ENCODE results near the gene BAIAP2. TPM values are rescaled to one million over a fixed set of nuclear protein-coding genes. Genes with fewer than 3 reads are reported as not detected.

The BAIAP2 gene
- total RNA-seq, 1 experiment from 2014 or later, result 15.2 TPM

GRCh38 chr17:81085420-81085911 is 50.5 kb downstream of the BAIAP2 start:
- no peak for DNase-seq (ENCODE audit: low read depth)

- DNase-seq (ENCODE audit: low read depth), result no peak
Measured at GRCh38 chr17:81086789-81087551, 52.0 kb downstream of the BAIAP2 start.

GRCh38 chr17:81090361-81091136 is 55.6 kb downstream of the BAIAP2 start:
- peak; percentile 51 for DNase-seq (ENCODE audit: low read depth)

DNA sequence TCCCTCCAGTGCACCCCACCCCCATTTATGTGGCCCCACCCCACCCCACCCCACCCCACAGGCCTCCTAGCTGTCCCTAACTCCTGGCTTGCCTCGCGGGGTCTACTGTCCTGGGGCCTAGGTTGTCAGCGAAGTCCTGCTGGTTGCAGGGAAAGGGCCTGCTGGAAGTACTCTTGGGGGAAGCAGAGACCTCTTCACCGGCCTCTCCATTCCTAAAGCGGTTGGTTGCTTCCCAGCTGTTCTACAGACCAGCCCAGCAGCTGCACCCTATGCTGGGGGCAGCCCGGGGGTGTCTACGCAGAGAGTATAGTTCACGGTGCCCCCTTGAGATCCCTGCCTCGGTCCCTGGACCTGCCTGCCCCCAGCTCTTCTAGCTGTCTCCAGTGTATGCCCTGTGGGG is 56.2 kb downstream of the BAIAP2 start:
- DNase-seq (ENCODE audit: low read depth), result no peak

GRCh38 chr17:81091774-81092517 is 57.0 kb downstream of the BAIAP2 start:
- no peak for DNase-seq (ENCODE audit: low read depth)

- DNase-seq (ENCODE audit: low read depth), result no peak
Measured at GRCh38 chr17:81092518-81093095, 57.7 kb downstream of the BAIAP2 start.

DNA sequence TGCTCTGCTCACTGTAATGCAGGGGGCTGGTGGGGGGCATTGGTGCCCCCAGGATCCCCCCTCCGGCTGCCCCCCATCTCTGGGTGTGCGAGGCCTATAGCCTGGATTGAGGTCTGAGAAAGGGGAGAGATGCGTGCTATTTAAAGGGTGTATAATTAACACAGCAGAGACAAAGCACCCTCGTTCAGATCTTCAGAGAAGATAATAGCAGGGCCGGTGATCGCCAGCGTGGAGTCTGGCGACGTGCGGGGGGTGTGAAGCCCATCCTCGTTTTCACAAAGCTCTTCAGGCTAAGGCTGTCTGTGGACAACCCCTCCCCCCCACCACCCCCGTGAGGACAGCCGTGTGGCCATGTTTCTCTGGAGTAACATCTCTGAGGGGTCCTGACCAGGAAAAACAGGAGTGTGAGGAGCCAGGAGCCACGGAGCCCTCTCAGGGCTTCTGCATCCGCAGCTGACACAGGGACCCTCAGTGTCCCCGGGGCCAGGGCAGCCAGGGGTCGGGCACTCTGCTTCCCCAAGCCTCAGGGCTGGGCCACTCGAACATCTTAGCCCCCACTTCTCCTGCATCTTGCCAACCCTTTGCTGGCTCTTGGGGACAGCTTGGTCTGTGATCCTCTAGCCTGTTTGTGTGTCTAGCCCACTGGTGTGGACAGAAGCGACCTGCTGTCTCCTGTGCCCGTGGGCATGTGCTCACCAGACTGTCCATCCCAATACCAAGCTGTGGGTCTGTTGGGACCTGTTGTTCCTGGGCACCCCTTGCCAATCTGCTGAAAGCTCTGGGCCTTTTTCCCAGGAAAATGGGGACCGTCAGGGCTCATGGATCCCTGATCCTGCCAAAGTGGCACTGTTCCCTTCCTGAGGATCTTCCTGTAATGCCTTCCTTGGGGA is 58.9 kb downstream of the BAIAP2 start:
- DNase-seq (ENCODE audit: low read depth), result no peak

DNA sequence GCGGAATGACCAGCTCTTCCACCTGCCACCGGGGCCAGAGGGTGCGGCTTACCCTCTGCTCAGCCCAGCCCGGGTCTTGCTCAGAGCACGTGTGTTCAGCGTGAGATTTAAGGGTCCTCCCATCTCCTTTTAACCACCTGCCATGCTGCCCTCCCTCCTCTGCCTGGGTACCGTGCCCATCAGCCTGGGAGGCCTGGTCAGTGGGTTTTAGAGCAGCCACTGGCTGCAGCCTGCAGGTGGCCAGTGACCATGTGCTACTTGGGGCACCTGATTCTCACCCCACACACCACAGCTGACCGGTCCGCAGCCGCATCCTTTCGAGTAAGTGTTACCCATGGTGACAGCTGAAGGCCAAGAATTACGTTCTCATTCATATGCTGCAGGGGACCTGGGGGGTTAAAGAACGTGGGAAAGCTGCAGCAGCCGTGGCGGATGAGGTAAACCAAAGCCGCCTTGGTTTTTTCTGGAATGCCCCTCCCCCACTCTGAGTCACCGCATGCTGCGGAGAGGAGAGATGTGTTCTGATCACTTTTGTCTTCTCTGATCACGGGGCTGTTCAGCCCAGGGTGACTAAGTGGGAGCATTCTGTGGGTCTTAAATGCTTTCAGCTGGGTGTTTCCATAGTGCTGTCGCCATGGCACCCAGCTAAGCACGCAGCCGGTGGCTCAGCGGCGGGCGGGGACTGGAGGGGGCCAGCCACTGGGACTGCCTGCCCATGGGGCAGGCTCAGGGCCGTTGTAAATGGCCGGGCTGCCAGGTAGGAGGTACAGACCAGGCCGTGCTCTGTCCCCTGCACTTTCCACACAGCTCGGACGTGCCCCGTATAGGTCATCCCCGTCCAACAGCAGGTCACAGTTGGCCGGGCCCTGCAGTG is 59.8 kb downstream of the BAIAP2 start:
- DNase-seq (ENCODE audit: low read depth), result peak; percentile 100

- peak; percentile 87 for DNase-seq (ENCODE audit: low read depth)
Measured at GRCh38 chr17:81095383-81095762, 60.4 kb downstream of the BAIAP2 start.

- DNase-seq (ENCODE audit: low read depth), result no peak
Measured at GRCh38 chr17:81096741-81097133, 61.8 kb downstream of the BAIAP2 start.

GRCh38 chr17:81097134-81097942 is 62.4 kb downstream of the BAIAP2 start:
- peak; percentile 75 for DNase-seq (ENCODE audit: low read depth)

GRCh38 chr17:81097943-81098308 is 63.0 kb downstream of the BAIAP2 start:
- peak; percentile 61 for DNase-seq (ENCODE audit: low read depth)

DNA sequence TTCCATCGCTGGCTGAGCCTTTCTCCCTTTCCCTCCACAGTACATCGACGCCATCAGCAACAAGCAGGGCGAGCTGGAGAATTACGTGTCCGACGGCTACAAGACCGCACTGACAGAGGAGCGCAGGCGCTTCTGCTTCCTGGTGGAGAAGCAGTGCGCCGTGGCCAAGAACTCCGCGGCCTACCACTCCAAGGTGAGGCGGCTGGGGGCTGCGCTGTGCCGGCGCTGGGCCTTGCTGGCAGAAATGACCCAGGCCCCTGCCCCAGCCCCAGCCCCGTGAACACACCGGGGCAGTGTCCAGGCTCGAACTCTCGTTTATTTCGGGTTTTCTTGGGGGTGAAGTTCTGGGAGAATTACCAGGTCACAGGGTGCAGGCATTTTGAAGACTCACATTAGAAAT is 64.9 kb downstream of the BAIAP2 start:
- DNase-seq (ENCODE audit: low read depth), result no peak

GRCh38 chr17:81100668-81101067 is 65.7 kb downstream of the BAIAP2 start:
- DNase-seq (ENCODE audit: low read depth), result no peak

DNA sequence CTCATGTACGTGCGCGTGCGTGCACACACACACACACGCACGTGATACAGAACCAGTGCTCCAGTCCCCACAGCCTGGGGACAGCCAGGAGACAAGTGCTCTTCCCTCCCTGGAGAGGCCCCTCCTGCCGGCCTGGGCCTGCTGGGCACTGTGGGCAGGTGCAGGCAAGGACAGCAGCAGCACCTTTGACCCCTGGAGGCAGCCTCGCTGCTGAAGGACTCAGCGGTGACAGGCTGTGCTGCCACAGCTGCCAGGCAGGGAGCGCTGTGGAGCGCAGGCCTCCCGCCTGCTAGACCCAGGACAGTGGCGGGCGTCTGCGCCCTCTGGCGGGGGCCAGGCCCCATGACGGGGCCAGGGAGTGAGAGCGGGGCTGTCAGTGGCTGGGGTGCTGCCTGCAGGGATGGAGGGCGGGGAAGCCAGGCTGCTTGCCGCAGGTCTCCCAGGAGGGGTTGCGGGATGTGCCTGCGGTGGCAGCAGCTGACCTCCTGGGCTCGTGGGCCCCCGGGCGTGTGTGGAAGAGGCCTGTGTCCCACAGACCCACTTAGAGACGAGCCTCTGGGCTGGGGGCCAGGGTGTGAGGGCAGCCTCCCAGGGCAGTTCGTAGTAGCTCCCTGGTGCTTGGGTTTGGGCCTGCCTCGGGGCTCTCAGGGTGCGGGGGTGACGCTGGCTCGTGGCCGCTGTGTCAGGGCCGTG is 66.8 kb downstream of the BAIAP2 start:
- peak; percentile 71 for DNase-seq (ENCODE audit: low read depth)

DNA sequence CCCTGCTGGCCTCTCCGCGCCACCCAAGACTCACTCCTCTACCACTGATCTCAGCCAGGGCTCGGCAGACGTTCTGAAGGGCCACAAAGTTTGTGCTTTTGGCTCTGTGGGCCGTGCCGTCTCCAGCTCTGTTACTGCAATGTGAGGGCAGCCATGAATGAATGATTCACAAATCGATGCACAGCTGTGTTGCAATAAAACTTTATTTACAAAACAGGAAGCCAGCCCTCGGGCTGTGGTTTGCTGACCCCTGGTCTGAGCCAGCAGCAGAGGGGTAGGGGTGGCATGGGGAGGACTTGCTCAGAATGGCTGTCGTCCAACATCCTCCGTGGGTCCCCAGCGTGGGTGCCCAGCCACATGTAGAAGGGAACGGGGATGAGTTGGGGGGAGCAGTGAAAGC is 67.4 kb downstream of the BAIAP2 start:
- no peak for DNase-seq (ENCODE audit: low read depth)

- no peak for DNase-seq (ENCODE audit: low read depth)
Measured at GRCh38 chr17:81102869-81103268, 67.9 kb downstream of the BAIAP2 start.

DNA sequence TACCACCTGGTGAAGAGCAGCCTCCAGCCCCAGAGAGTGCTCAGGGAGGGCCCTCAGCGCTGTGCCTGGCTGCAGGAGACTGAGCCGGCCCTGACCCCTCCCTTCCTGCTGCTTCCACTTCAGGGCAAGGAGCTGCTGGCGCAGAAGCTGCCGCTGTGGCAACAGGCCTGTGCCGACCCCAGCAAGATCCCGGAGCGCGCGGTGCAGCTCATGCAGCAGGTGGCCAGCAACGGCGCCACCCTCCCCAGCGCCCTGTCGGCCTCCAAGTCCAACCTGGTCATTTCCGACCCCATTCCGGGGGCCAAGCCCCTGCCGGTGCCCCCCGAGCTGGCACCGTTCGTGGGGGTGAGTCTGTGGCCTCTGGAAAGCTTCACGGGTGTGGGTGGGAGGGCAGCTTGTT is 68.4 kb downstream of the BAIAP2 start:
- DNase-seq (ENCODE audit: low read depth), result no peak
